Ureter (tissue), 1 donor: ENCODE results near the gene IRF2BP2. TPM values are rescaled to one million over a fixed set of nuclear protein-coding genes. Genes with fewer than 3 reads are reported as not detected.
A peak's percentile ranks its signal among the peaks of the same experiment; 100 is the strongest.

ENCODE experiments used
- DNase-seq: peaks from one replicate; pipeline ENCODE4 v3.0.0-alpha.2; 2020; ENCODE audit warnings: low spot score
- total RNA-seq: library from RNA; stranded (reverse); gene quantifications from one replicate; pipeline ENCODE4 v1.2.4, GENCODE V29; 2023
- donor health status: DM: yes; HTN: yes; CAD: no.

The IRF2BP2 gene
- total RNA-seq, 1 donor from 2014 or later, result 118 TPM

DNA sequence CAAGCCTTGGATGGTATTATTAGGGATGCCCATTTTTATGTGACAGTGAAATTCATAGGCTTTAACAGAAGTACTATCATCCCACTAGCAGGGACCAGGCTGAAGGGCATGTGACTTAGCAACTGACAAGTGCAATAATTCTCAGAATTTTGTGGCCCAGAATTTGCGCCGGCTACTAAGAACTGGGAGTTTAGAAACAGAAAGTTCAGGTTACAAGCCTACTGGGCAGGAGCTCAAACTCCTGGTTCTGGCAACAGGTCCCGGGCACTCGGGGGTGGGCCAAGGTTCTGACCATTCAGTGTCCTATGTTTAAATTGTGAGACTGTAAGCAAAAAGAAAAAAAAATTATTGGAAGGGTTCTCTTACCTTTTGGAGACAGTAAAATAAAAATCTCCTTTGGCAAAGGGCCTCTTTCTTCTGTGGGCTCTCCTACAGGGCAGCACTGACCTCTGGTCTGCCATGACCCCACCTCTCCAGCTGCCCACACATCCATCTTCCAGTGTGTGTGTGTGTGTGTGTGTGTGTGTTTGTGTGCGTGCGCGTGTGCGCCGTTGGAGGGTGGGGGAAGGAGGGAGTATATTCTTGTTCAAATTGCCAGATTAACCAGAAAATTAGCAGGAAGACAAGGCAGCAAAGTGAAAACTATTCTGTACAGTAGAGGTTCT lies 26.1 kb downstream of the IRF2BP2 start:
- no peak for DNase-seq

DNA sequence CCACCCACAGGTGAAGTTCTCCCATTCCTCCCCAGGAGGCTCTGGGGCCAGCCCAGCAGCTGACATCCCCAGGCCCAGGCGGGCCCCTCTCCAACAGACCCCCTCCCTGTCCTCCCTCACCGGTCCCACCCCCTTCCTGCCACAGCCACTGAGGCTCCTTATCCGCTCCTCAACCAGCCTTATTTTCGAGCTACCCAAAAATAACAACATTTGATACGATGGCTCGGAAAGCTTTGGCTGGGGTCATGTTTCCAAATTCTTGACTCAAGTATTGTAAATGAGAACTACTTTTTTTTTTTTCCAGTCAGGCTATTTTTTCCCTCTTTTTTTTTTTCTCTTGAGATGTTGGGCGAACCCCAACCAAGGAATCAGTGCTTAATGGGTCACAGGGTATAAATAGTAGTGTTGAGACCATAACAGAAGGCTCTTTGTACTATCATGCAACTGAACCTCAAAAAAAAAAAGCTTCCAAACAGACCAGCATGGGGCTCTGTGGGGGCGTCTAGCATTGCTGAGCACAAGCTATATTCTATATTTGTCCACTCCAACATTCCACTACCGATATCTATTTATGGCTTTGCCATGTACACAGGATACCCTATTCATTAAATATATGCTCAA lies 27.2 kb downstream of the IRF2BP2 start:
- DNase-seq, result no peak

DNA sequence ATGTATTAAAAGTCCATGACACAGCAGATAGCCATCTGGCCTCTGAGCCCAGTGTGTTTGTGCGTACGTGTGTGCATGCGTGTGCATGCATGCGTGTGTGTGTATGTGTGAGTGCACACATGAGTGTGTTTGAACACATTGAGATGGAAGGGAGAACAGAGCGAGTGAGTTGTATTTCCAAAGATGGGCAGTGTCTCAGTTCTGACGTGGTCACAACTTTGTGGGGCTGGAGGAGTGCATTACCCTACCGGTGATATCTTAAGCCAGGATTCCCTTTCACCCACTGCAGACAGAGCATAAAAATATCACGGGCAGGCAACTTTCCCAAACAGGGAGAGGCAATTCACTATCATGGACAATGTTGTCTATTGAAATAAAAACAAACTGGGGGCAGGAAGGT lies 27.8 kb downstream of the IRF2BP2 start:
- no peak for DNase-seq

DNA sequence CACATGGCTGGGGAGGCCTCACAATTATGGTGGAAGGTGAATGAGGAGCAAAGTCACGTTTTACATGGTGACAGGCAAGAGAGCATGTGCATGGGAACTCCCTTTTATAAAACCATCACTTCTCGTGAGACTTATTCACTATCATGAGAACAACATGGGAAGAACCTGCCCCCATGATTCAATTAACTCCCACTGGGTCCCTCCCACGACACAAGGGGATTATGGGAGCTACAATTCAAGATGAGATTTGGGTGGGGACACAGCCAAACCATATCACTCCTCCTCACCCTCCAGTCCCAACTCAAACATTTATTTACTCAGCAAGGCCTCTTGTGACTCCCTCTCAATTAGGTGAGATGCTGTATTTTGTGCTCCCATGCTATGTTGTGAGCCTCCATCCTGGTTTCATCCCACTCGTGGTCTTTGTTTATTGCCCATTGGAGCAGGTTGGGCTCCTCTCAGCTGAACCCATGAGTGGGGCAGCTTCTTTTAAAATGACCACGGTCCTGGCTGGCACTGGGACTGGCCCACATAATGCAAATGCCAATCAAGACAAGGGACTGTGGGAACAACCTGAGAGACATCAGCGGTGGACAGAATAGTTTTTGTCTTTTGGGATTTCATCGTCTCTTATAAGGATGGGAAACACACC lies 28.8 kb downstream of the IRF2BP2 start:
- DNase-seq, result no peak

DNA sequence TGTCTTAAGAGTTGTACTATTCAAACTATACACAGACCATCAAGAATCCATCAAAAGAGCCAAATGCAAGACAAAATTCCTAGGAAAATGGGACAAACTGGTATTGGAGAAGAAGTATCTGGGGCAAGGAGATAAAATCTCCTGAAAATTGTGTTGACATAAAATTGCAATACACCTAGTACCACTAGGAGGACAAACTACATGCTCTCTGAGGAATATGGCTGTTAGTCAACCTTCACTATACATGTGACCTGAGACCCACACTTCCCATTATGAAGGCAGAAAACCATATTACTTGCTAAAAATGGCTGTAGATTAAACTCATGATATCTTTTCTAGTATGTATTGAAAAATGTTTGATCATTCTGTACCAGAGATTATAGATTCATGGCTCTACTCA lies 30.0 kb downstream of the IRF2BP2 start:
- DNase-seq, result no peak

DNA sequence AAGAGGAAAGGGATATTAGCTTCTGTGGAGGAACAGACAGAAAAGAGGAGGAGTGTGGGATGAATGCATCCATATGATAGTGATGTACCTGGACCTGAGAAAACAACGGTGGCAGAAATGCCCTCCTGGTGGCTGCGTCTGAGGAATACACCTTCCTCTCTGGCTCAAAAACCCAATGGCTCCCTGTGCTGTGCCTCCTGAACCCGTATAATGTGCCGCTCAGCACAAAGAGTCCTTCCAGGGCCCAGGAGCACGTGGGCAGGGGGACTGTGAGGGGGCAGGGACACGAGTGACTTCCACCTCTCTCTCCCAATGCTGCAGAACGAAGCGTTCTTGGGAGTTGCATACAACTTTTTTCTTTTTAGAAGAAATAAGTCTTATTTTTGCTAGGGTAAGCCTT lies 31.2 kb downstream of the IRF2BP2 start:
- no peak for DNase-seq

DNA sequence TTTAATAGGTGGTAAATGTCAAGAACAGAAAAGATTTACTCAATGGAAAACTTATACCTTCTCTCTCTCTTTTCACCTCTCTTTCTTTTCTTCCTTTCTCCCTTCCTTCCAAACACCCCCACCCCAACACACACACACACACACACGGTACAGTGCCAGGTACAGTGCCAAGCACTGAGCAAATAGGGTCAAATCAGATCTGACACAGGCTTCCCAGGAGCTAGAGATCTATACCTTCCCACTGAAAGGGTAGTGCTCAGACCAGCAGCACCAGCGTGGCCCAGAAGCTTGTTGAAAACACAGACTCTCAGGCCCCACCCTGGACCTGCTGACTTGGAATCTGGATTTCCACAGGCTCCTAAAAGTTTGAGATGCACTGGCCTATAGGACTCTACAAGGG lies 31.9 kb downstream of the IRF2BP2 start:
- no peak for DNase-seq

DNA sequence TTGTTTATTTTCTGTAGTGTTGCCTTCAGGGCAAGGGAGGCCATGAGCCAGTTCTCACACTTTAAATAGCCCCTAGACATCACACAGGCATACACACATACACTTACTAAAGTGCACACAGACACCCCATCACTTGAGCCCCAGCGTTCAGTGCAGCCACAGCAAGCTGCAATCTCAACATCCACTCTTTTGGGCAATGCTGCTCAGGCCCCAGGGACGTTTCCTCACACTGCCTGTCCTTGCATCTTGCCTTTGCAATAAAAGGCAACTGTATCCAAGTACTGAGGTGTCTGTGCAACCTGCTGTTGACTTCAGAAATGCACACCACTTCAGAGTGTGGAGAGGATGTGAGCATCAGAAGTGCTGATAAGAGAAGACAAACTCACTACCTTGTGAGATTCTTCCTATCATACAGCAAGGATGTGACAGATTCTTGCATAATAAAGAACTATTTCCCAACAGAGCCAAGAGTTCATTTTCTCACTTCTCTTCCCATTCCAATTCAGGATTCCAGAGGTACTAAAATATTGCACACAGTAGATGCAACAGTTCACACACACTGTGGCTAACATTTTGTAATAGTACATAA lies 36.2 kb downstream of the IRF2BP2 start:
- peak; percentile 41 for DNase-seq

DNA sequence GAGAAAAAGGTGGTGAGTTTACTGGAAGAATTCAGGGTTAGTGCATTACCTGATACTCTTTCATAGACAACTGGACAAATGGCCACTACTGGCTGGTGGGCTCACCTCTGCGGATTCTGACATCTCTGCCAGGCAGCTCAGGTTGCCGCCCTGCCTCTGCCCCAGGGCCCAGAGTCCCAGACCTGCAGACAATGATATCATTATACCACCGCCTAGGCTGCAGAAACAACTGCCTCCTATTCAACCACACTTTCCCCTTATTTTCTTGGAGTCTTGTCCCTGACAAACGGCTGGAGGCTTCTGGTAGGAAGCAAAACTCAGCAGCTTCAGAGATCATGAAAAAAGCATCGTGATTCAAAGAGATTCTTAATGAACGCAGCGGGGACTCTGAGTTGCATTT lies 37.0 kb downstream of the IRF2BP2 start:
- DNase-seq, result no peak

DNA sequence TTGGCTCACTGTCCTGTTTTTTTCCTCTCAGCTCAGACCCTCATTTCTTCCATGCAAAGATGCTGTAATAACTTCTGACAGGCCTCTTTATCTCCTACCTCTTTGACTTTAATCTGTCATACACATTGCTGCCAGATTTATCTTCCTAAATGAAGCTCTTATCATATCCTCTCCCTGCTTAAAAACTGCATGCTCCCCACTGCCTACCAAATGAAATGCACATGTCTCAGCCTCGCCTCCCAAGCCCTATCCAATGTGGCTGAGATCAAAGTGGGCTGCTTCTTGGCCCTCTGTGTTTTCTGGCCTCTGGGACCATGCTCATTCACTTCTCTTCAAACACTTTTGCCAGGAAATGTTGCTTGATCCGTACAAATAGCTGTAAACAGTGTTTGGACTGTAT lies 38.3 kb downstream of the IRF2BP2 start:
- no peak for DNase-seq

DNA sequence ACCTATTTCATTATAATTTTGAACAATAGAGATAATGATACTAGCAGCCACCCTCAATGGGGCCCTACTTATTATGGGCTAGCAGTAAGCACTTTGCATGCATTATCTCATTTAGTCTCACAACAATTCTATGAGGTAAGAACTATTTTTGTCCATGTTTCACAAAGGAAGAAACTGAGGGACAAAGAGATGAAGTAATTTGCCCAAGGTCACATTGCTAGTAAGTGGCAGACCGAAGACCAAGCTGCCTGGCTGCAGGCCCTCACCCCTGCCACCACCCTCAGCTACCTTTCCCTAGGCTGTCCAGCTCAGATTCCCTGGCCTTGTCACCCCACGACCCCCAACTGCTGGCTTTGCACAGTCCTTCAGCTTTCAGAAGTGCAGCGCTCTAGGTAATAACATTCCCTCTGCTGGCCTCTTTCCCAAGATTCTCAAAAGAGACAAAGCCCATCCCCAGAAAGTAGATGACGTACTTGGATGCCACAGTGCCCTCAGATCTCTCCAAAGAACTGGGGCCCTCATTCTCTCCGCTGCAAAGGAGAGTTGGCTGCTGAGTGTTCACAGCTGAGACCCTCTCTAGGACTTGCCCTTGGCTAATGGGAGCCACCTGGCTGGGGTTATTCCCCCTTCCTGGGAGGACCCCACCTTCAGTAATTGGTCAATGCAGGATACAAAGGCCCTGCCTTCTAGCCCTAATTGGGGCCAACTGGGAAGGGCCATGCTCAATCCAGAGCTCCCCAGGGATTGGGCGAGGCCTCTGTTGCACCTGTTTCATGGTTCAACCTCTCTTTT lies 39.5 kb downstream of the IRF2BP2 start:
- DNase-seq, result no peak

DNA sequence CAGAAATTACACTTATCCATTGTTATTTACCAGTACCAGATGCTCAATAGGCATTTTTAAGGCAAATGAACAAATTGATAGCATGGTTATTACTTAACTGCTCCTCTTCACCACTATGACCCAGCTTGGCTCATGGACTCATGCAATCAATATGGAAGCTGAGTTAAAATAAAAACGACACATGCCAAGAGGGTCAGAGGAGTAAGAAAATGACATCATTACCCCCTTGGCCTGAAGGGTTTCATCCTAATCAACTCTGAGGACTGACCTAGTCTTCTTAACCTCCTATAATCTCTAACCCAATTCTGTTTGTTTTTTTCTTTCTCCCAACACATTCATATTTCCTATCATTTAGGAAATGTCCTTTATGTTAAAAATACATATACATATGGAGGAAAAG lies 41.6 kb downstream of the IRF2BP2 start:
- no peak for DNase-seq

DNA sequence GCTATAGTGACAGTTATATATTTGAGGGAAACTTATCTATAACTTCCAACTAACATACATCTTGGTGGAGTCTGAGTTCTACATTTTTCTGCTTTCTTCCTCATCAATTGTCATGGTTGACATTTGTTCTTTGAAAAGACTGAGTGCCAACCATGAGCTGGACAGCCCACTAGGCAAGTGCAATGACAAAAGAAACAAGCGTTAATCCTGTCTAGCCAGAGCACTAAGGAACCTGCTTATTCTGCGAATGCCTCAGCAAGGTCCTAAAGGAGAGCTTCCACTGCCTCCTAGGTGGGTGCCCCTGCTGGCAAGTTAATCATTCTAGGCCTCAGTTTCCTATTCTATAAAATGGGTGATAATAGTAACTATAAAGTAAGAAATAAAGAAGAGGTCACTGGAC lies 44.8 kb downstream of the IRF2BP2 start:
- DNase-seq, result no peak

DNA sequence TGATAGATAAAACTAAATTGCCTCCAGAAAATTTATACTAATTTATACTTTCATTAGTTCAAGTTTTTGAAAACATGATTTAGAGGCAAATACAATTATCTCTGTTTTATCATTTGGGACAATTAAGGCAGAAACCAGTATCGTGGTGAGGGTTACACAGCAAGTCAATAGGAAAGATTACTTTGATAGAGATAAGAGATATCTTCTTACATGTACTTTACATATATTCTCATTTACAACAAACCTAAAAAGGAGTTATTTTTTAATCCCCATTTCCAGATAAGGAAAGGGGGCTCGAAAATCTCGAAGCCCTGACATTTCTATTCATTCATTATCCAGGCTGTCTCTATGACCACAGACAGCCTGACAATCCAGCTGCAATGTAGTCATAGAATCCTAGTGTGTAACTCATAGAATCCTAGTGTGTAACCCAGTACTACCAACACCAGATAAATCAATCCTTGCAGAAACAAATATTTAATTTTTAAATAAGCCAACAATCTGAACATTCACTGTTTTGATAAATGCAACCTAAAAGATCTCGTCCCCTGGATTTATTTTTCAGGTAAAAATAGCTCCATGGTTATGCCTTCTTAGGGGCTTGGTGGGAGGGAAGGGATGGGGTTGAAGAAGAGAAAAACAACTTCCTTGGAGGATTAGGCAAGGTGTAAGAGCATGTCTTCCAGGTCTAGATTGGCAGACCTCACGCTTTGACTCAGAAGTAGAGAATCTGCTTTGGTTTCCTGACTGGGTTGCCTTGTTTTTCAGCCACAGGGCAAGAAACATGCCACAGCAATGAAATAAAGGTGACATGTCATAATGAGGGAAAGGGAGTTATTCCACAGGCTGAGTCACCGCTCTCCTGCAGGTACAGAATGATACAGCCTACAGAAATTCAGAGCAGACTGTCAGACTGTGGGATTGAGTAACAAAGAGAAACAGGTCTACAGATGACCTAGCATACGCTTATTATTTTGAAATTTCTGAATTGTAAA lies 45.6 kb downstream of the IRF2BP2 start:
- DNase-seq, result peak; percentile 66

DNA sequence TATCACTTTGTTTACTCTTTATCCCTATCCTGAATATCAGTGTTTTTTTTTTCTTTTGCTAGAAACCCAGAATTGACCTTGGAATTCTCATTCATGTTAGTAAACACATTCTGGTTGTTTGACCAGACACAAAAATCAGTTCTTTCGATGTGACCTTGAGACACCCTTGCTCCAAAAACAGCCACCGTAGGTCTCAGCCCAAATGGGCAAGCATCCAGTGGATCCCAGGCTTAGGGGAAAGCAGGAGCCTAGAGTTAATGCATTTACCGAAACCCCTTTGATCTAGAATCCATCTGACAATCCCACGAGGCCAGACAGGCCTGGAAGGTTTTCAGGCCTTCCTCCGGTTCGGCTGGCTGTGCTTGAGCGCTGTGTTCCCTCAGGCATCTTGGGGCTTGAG lies 47.6 kb downstream of the IRF2BP2 start:
- no peak for DNase-seq

DNA sequence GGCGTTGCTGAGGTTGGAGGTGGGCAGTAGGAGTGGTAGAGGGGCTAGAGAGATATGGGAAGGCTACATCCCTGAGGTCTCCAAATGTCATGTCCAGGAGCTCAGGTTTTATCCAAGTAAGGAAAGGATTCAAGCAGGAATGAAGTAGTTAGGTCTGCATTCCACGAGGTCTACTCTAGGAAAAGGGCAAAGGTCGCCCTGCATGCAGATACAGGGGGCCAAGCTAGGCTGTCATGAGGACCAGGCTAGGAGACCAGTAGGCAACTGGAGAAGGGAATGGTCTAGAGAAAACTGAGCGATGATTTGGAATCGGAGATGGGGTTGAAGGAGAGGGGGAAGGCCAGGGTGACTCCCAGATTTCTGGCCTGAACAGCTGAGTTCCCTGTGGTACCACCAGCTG lies 48.7 kb downstream of the IRF2BP2 start:
- no peak for DNase-seq

DNA sequence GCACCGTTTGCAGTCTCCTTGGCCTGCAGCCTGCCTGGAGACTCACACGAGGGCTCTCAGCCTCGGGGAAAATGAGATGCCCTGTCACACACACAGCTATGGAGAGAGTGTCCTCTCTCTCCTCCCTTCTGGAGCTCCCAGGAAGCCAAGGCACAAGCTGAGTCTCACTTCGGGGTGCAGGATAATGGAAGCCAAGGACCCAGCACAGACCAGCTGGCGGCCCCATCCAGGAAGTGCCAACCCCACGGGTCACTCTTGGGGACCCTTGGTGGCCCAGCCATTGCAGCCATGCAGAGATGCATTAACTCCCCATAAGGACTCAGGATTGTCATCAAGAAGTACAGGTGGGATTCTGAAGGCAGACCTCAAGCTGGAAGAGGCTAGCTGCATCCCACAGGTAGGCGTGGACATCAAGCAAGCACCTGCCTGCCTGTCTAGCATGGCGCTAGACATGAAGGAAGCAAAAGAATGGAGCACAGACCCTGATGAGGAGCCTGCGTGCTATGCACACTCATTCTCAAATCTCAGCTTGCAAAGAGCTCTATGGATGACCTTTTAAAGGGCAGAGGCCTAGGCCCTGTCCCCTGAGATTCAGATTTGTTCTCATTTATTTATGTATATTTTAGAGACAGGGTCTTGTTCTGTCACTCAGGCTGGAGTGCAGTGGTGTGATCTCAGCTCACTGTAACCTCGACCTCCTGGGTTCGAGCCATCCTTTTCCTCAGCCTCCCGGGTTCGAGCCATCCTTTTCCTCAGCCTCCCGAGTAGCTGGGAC lies 49.9 kb downstream of the IRF2BP2 start:
- no peak for DNase-seq

DNA sequence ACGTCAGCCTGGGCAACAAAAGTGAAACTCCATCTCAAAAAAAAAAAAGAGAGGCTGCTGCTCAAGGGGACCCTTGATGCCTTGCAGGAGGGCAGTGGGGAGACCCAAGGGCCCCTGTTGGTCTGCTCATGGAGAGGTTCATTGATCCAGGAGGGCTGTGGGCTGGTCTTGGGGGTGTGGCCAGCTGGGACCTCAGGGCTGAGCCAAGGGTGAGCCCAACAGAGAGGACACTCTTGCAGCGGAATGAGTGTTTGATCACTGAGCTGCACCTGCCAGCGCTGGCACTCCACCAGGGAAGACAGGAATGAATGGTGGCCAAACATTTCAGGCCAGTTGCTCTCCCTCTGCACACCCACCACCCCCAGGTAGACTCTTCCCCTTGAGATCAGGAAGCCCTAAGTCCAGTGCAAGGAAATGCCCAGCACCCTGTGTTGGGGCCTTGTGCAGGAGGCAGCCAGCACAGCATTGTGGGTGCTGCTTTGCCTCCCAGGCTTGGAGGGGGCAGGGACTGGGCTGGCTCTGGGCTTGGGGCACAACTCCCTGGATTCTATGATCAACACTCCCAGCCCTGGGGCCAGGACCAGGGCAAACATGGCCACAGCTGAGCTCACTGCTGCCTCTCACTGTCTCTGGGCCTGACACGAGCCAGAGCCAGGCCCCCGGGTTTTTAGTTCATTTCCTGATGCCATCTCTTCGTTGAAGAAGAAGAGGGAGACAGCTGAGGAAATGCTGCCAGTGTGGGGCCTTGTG lies 50.7 kb downstream of the IRF2BP2 start:
- DNase-seq, result no peak

DNA sequence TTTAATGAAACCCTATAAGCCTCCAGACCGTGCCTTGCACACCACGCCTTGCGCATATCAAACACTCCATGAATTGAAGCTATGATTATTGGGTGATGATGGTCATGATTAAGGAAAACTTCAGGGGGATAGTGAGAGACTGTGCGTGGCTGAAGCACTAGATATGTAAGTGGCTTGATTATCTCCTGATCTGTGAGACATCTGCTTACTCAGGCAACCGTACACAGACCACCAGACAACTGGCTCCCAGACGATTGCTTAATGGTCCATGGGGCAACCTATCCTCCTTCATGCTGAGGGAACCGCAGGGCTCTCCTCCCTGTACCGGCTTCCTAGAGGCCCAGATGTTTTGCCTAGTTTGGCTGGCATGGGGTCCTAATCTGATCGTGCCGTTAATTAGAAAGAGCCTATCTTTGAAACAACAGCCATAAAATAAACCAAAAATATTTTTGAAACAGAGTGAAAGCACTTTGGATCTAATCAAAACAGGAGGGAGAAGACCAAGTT lies 51.6 kb downstream of the IRF2BP2 start:
- DNase-seq, result peak; percentile 29
